A673 (cell line): Measurements from ENCODE around the gene BLACAT1. TPM values are rescaled to one million over a fixed set of nuclear protein-coding genes. Genes with fewer than 3 reads are reported as not detected.

Experiments used
- BruUV-seq: library from RNA; stranded (reverse); fragments of 400-500 nt; replicated peaks from 2 replicates; lab custom pipeline; 2021; lab: Mats Ljungman, UMichigan
- CTCF ChIA-PET: fragments of 300-600 bp; sonication (Branson Sonifier 250); formaldehyde crosslinking; loops from one replicate; lab custom pipeline; 2022; ENCODE audit warnings: antibody characterized with exemption; lab: Charles Lee
- POLR2A ChIA-PET: fragments of 300-600 bp; sonication (Branson Sonifier 250); formaldehyde crosslinking; loops from one replicate; lab custom pipeline; 2022; ENCODE audit warnings: antibody characterized with exemption; ENCODE audit not compliant: low non-redundant PET; lab: Charles Lee
- DNase-seq: peaks from one replicate; pipeline ENCODE4 v3.0.0-alpha.2; 2015; ENCODE audit warnings: low spot score
- H3K27ac ChIP-seq: fragments of 200-600 bp; sonication (generic); 2 replicates; pipeline ENCODE4 v1.5.1; 2016; ENCODE audit warnings: mixed run types, low read depth, mild to moderate bottlenecking, mixed read lengths, antibody characterized with exemption, low read length; ENCODE audit not compliant: poor library complexity, severe bottlenecking
- H3K27me3 ChIP-seq: fragments of 200-600 bp; sonication (generic); replicated peaks from 2 replicates; pipeline ENCODE4 v1.6.1; 2017; ENCODE audit warnings: mixed run types, low read depth, mild to moderate bottlenecking, mixed read lengths, antibody characterized with exemption, low read length; ENCODE audit not compliant: insufficient read depth, poor library complexity
- H3K36me3 ChIP-seq: fragments of 200-600 bp; sonication (generic); 2 replicates; pipeline ENCODE4 v1.6.1; 2016; ENCODE audit warnings: mixed run types, mild to moderate bottlenecking, mixed read lengths, antibody characterized with exemption, low read length; ENCODE audit not compliant: insufficient read depth, poor library complexity, severe bottlenecking
- H3K4me1 ChIP-seq: fragments of 200-600 bp; sonication (generic); 2 replicates; pipeline ENCODE4 v1.6.1; 2017; ENCODE audit warnings: mixed run types, mild to moderate bottlenecking, mixed read lengths, antibody characterized with exemption, low read length; ENCODE audit not compliant: insufficient read depth, poor library complexity, severe bottlenecking
- H3K4me3 ChIP-seq: fragments of 200-600 bp; sonication (generic); 2 replicates; pipeline ENCODE4 v1.5.1; 2016; ENCODE audit warnings: low read depth, mixed run types, mild to moderate bottlenecking, mixed read lengths, low read length; ENCODE audit not compliant: poor library complexity, severe bottlenecking
- H3K9me3 ChIP-seq: fragments of 200-600 bp; sonication (generic); 2 replicates; pipeline ENCODE4 v1.6.1; 2016; ENCODE audit warnings: mixed run types, low read depth, mild to moderate bottlenecking, mixed read lengths, antibody characterized with exemption, low read length; ENCODE audit not compliant: poor library complexity, severe bottlenecking
- CTCF ChIP-seq: fragments of 300-800, 200-600 bp; sonication (generic); conservative IDR thresholded peaks from 2 replicates; pipeline ENCODE4 v1.5.1; 2017; ENCODE audit warnings: low read depth, mild to moderate bottlenecking, antibody characterized with exemption, low read length, moderate library complexity, mixed read lengths
- EZH2 ChIP-seq: fragments of 200-600 bp; sonication (generic); IDR thresholded peaks from 2 replicates; pipeline ENCODE4 v1.6.1; 2017; ENCODE audit warnings: borderline replicate concordance, low read depth, mild to moderate bottlenecking, mixed read lengths, antibody characterized with exemption, low read length; ENCODE audit not compliant: poor library complexity, severe bottlenecking
- intact Hi-C: fragments of 100-400 bp; cut with micrococcal nuclease; formaldehyde crosslinking; loops from one replicate; pipeline ENCODE4 v1.10.0; 2022; ENCODE audit not compliant: unreplicated experiment
- total RNA-seq: library from RNA; stranded (reverse); gene quantifications from 2 replicates; pipeline ENCODE4 v1.2.3, GENCODE V29; 2021

BLACAT1 gene
- total RNA-seq, 1 experiment from 2014 or later, result 0.45 TPM

GRCh38 chr1:205495237-205495823 is 39.5 kb upstream of the BLACAT1 start:
- peak overlapping the region; percentile 1 for H3K4me3 ChIP-seq
- intact Hi-C loops, result no loop called here
- ChIA-PET POLR2A (interaction anchor here (0.7 kb wide), 1 partner anchor 12 kb away, joined by 6 read pairs; no protein-coding TSS in a partner anchor), CTCF (interaction anchor here (1.2 to 3.8 kb wide), 3 partner anchors 10 to 98 kb away, joined by 3 to 16 read pairs (median 13); no protein-coding TSS in a partner anchor)
- DNase-seq, result peak; percentile 93
- H3K36me3 ChIP-seq, result no peaks in the 10 kb centered on the region
- TF ChIP-seq CTCF (no peak), EZH2 (no peak)
- peaks cover 47% of the 10 kb centered on the region for H3K4me1 ChIP-seq
- peak overlapping the region; percentile 57 for H3K27ac ChIP-seq
- H3K27me3 ChIP-seq, result no peaks in the 10 kb centered on the region
- no TSS peak for BruUV-seq
- no peaks in the 10 kb centered on the region for H3K9me3 ChIP-seq

GRCh38 chr1:205494115-205494514 is 38.3 kb upstream of the BLACAT1 start:
- H3K27me3 ChIP-seq, result no peaks in the 10 kb centered on the region
- H3K27ac ChIP-seq, result no peak overlapping the region
- H3K9me3 ChIP-seq, result no peaks in the 10 kb centered on the region
- TF ChIP-seq EZH2, result no peak
- TF ChIP-seq CTCF, result peak; percentile 40
- DNase-seq, result no peak
- ChIA-PET CTCF (interaction anchor here (0.7 to 3.8 kb wide), 3 partner anchors 8 to 32 kb away, joined by 4 to 16 read pairs (median 13); no protein-coding TSS in a partner anchor), POLR2A (no interaction called here)
- H3K4me3 ChIP-seq, result no peak overlapping the region
- BruUV-seq, result no TSS peak
- peaks cover 47% of the 10 kb centered on the region for H3K4me1 ChIP-seq
- no peaks in the 10 kb centered on the region for H3K36me3 ChIP-seq
- intact Hi-C loops, result no loop called here

GRCh38 chr1:205493241-205494085 is 37.6 kb upstream of the BLACAT1 start:
- intact Hi-C loops, result no loop called here
- BruUV-seq, result no TSS peak
- no peaks in the 10 kb centered on the region for H3K9me3 ChIP-seq
- H3K4me1 ChIP-seq, result peaks cover 47% of the 10 kb centered on the region
- H3K27ac ChIP-seq, result no peak overlapping the region
- ChIA-PET POLR2A (no interaction called here), CTCF (interaction anchor here (0.7 to 3.8 kb wide), 3 partner anchors 8 to 33 kb away, joined by 4 to 16 read pairs (median 13); no protein-coding TSS in a partner anchor)
- H3K27me3 ChIP-seq, result no peaks in the 10 kb centered on the region
- no peaks in the 10 kb centered on the region for H3K36me3 ChIP-seq
- TF ChIP-seq EZH2, result no peak
- TF ChIP-seq CTCF, result no peak
- DNase-seq, result peak; percentile 46
- no peak overlapping the region for H3K4me3 ChIP-seq
